ENCODE measurements around the gene P2RY6.

- TF ChIP-seq, protein P1, sequence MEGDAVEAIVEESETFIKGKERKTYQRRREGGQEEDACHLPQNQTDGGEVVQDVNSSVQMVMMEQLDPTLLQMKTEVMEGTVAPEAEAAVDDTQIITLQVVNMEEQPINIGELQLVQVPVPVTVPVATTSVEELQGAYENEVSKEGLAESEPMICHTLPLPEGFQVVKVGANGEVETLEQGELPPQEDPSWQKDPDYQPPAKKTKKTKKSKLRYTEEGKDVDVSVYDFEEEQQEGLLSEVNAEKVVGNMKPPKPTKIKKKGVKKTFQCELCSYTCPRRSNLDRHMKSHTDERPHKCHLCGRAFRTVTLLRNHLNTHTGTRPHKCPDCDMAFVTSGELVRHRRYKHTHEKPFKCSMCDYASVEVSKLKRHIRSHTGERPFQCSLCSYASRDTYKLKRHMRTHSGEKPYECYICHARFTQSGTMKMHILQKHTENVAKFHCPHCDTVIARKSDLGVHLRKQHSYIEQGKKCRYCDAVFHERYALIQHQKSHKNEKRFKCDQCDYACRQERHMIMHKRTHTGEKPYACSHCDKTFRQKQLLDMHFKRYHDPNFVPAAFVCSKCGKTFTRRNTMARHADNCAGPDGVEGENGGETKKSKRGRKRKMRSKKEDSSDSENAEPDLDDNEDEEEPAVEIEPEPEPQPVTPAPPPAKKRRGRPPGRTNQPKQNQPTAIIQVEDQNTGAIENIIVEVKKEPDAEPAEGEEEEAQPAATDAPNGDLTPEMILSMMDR (conservative IDR thresholded peaks at IDR 0.05; ENCODE audit: low read depth, low read length), result no peak
- TF ChIP-seq ELK1 (IDR thresholded peaks at IDR 0.05; ENCODE audit: borderline replicate concordance, low read depth, low read length) (no peak), CEBPB (IDR thresholded peaks at IDR 0.05; ENCODE audit: low read depth, low read length) (no peak), POLR2A (IDR thresholded peaks at IDR 0.05; ENCODE audit: low read depth, low read length) (no peak), RFX5 (IDR thresholded peaks at IDR 0.05; ENCODE audit: low read depth, low read length) (no peak), RAD21 (IDR thresholded peaks at IDR 0.05; ENCODE audit: low read length) (no peak), BHLHE40 (IDR thresholded peaks at IDR 0.05; ENCODE audit: low read depth, low read length) (no peak), RCOR1 (IDR thresholded peaks at IDR 0.05; ENCODE audit: insufficient replicate concordance, low read length) (no peak), SMC3 (IDR thresholded peaks at IDR 0.05; ENCODE audit: low read depth, low read length) (no peak), MXI1 (IDR thresholded peaks at IDR 0.05; ENCODE audit: borderline replicate concordance, low read depth, low read length) (no peak), FOS (IDR thresholded peaks at IDR 0.05; ENCODE audit: low read depth, low read length) (no peak), MAZ (IDR thresholded peaks at IDR 0.05; ENCODE audit: borderline replicate concordance, low read depth, low read length) (no peak), NFE2L2 (IDR thresholded peaks at IDR 0.05; ENCODE audit: low read depth, low read length) (no peak)
- TF ChIP-seq, protein P2, sequence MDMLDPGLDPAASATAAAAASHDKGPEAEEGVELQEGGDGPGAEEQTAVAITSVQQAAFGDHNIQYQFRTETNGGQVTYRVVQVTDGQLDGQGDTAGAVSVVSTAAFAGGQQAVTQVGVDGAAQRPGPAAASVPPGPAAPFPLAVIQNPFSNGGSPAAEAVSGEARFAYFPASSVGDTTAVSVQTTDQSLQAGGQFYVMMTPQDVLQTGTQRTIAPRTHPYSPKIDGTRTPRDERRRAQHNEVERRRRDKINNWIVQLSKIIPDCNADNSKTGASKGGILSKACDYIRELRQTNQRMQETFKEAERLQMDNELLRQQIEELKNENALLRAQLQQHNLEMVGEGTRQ (IDR thresholded peaks at IDR 0.05; ENCODE audit: low read depth, low read length), result no peak
These were observed 35.9 kb upstream of the P2RY6 start for GRCh38 chr11:73236205-73236765.

All from IMR-90 (cell line).